ENCODE measurements around the gene ADAMTS17. TPM values are rescaled to one million over a fixed set of nuclear protein-coding genes. Genes with fewer than 3 reads are reported as not detected.

ADAMTS17 gene
- polyA plus RNA-seq, 4 donors = 0.45 to 3.1 (median 1.2) TPM

- DNase-seq (no peak), FAIRE-seq (no peak)
- Histone ChIP-seq H3K9me3 (ENCODE audit: control insufficient read depth in 2 of 2, insufficient read depth in 1 of 2, low read depth in 1 of 2, low read length in 1 of 2) (peaks cover 0 to 3% of the 10 kb centered on the region in 2 donors), H3K4me1 (ENCODE audit: control insufficient read depth in 3 of 3, insufficient read depth in 2 of 3, low read depth in 1 of 3, low read length in 2 of 3) (no peaks in the 10 kb centered on the region), H3K27me3 (ENCODE audit: control insufficient read depth in 3 of 3, insufficient read depth in 3 of 3, low read length in 3 of 3) (no peaks in the 10 kb centered on the region), H3K27ac (ENCODE audit: low read depth in 1 of 3, low read length in 2 of 3) (no peak overlapping the region), H3K4me3 (ENCODE audit: low read depth in 1 of 3, low read length in 3 of 3) (no peak overlapping the region), H3K36me3 (ENCODE audit: control insufficient read depth in 3 of 3, insufficient read depth in 2 of 3, low read depth in 1 of 3, low read length in 3 of 3) (no peaks in the 10 kb centered on the region)
- 49 to 83% (median 73%) methylated on average over 8 of the region's 8 CpGs for WGBS, 3 donors
These were observed 31.8 kb downstream of the ADAMTS17 start for GRCh38 chr15:100310041-100310405.

- DNase-seq = no peak
- H3K36me3 ChIP-seq (ENCODE audit: control insufficient read depth in 3 of 3, insufficient read depth in 2 of 3, low read depth in 1 of 3, low read length in 3 of 3) = no peaks in the 10 kb centered on the region
- H3K27me3 ChIP-seq (ENCODE audit: control insufficient read depth in 3 of 3, insufficient read depth in 3 of 3, low read length in 3 of 3) = no peaks in the 10 kb centered on the region
- H3K4me3 ChIP-seq (ENCODE audit: low read depth in 1 of 3, low read length in 3 of 3) = no peak overlapping the region
- no peak for FAIRE-seq
- H3K4me1 ChIP-seq (ENCODE audit: control insufficient read depth in 3 of 3, insufficient read depth in 2 of 3, low read depth in 1 of 3, low read length in 2 of 3) = no peaks in the 10 kb centered on the region
- no peak overlapping the region for H3K27ac ChIP-seq (ENCODE audit: low read depth in 1 of 3, low read length in 2 of 3)
- WGBS, 3 donors = 78 to 88% (median 83%) methylated on average over 24 to 25 of the region's 25 CpGs
- H3K9me3 ChIP-seq (ENCODE audit: control insufficient read depth in 2 of 2, insufficient read depth in 1 of 2, low read depth in 1 of 2, low read length in 1 of 2) = peaks cover 0 to 3% of the 10 kb centered on the region in 2 donors
These were observed 32.4 kb downstream of the ADAMTS17 start for GRCh38 chr15:100309109-100310040.

- FAIRE-seq (no peak), DNase-seq (no peak)
- Histone ChIP-seq H3K4me3 (ENCODE audit: low read depth in 1 of 3, low read length in 3 of 3) (no peak overlapping the region), H3K4me1 (ENCODE audit: control insufficient read depth in 3 of 3, insufficient read depth in 2 of 3, low read depth in 1 of 3, low read length in 2 of 3) (no peaks in the 10 kb centered on the region), H3K27ac (ENCODE audit: low read depth in 1 of 3, low read length in 2 of 3) (no peak overlapping the region), H3K36me3 (ENCODE audit: control insufficient read depth in 3 of 3, insufficient read depth in 2 of 3, low read depth in 1 of 3, low read length in 3 of 3) (no peaks in the 10 kb centered on the region), H3K9me3 (ENCODE audit: control insufficient read depth in 2 of 2, insufficient read depth in 1 of 2, low read depth in 1 of 2, low read length in 1 of 2) (peaks cover 0 to 3% of the 10 kb centered on the region in 2 donors), H3K27me3 (ENCODE audit: control insufficient read depth in 3 of 3, insufficient read depth in 3 of 3, low read length in 3 of 3) (no peaks in the 10 kb centered on the region)
- WGBS, 3 donors = 73 to 89% (median 80%) methylated on average over 4 of the region's 4 CpGs
These were observed 33.2 kb downstream of the ADAMTS17 start for GRCh38 chr15:100308608-100309007.

- Histone ChIP-seq H3K36me3 (ENCODE audit: control insufficient read depth in 3 of 3, insufficient read depth in 2 of 3, low read depth in 1 of 3, low read length in 3 of 3) (no peaks in the 10 kb centered on the region), H3K27ac (ENCODE audit: low read depth in 1 of 3, low read length in 2 of 3) (no peak overlapping the region), H3K9me3 (ENCODE audit: control insufficient read depth in 2 of 2, insufficient read depth in 1 of 2, low read depth in 1 of 2, low read length in 1 of 2) (no peaks in the 10 kb centered on the region), H3K27me3 (ENCODE audit: control insufficient read depth in 3 of 3, insufficient read depth in 3 of 3, low read length in 3 of 3) (no peaks in the 10 kb centered on the region), H3K4me3 (ENCODE audit: low read depth in 1 of 3, low read length in 3 of 3) (no peak overlapping the region), H3K4me1 (ENCODE audit: control insufficient read depth in 3 of 3, insufficient read depth in 2 of 3, low read depth in 1 of 3, low read length in 2 of 3) (no peaks in the 10 kb centered on the region)
- DNase-seq = no peak
- 48 to 84% (median 81%) methylated on average over 7 of the region's 7 CpGs for WGBS, 3 donors
- FAIRE-seq = no peak
These were observed 33.6 kb downstream of the ADAMTS17 start for GRCh38 chr15:100308213-100308600.

- DNase-seq = no peak
- Histone ChIP-seq H3K4me3 (ENCODE audit: low read depth in 1 of 3, low read length in 3 of 3) (no peak overlapping the region), H3K27ac (ENCODE audit: low read depth in 1 of 3, low read length in 2 of 3) (no peak overlapping the region), H3K9me3 (ENCODE audit: control insufficient read depth in 2 of 2, insufficient read depth in 1 of 2, low read depth in 1 of 2, low read length in 1 of 2) (no peaks in the 10 kb centered on the region), H3K4me1 (ENCODE audit: control insufficient read depth in 3 of 3, insufficient read depth in 2 of 3, low read depth in 1 of 3, low read length in 2 of 3) (no peaks in the 10 kb centered on the region), H3K36me3 (ENCODE audit: control insufficient read depth in 3 of 3, insufficient read depth in 2 of 3, low read depth in 1 of 3, low read length in 3 of 3) (no peaks in the 10 kb centered on the region), H3K27me3 (ENCODE audit: control insufficient read depth in 3 of 3, insufficient read depth in 3 of 3, low read length in 3 of 3) (no peaks in the 10 kb centered on the region)
- WGBS, 3 donors = 73 to 90% (median 83%) methylated on average over 16 of the region's 16 CpGs
- FAIRE-seq = no peak
These were observed 34.2 kb downstream of the ADAMTS17 start for GRCh38 chr15:100307241-100308212.

- Histone ChIP-seq H3K4me1 (ENCODE audit: control insufficient read depth in 3 of 3, insufficient read depth in 2 of 3, low read depth in 1 of 3, low read length in 2 of 3) (no peaks in the 10 kb centered on the region), H3K27me3 (ENCODE audit: control insufficient read depth in 3 of 3, insufficient read depth in 3 of 3, low read length in 3 of 3) (no peaks in the 10 kb centered on the region), H3K36me3 (ENCODE audit: control insufficient read depth in 3 of 3, insufficient read depth in 2 of 3, low read depth in 1 of 3, low read length in 3 of 3) (no peaks in the 10 kb centered on the region), H3K9me3 (ENCODE audit: control insufficient read depth in 2 of 2, insufficient read depth in 1 of 2, low read depth in 1 of 2, low read length in 1 of 2) (no peaks in the 10 kb centered on the region), H3K4me3 (ENCODE audit: low read depth in 1 of 3, low read length in 3 of 3) (no peak overlapping the region), H3K27ac (ENCODE audit: low read depth in 1 of 3, low read length in 2 of 3) (no peak overlapping the region)
- 91 to 95% (median 93%) methylated on average over 8 of the region's 8 CpGs for WGBS, 3 donors
- DNase-seq = no peak
- FAIRE-seq = no peak
These were observed 35.7 kb downstream of the ADAMTS17 start for GRCh38 chr15:100306098-100306497.

- H3K27ac ChIP-seq (ENCODE audit: low read depth in 1 of 3, low read length in 2 of 3) = no peak overlapping the region
- H3K4me1 ChIP-seq (ENCODE audit: control insufficient read depth in 3 of 3, insufficient read depth in 2 of 3, low read depth in 1 of 3, low read length in 2 of 3) = no peaks in the 10 kb centered on the region
- H3K9me3 ChIP-seq (ENCODE audit: control insufficient read depth in 2 of 2, insufficient read depth in 1 of 2, low read depth in 1 of 2, low read length in 1 of 2) = peaks cover 0 to 9% of the 10 kb centered on the region in 2 donors
- H3K36me3 ChIP-seq (ENCODE audit: control insufficient read depth in 3 of 3, insufficient read depth in 2 of 3, low read depth in 1 of 3, low read length in 3 of 3) = no peaks in the 10 kb centered on the region
- DNase-seq = peak in 1 of 2 donors; percentile 47
- WGBS, 3 donors = 15 to 53% (median 35%) methylated on average over 2 of the region's 2 CpGs
- FAIRE-seq = no peak
- no peak overlapping the region for H3K4me3 ChIP-seq (ENCODE audit: low read depth in 1 of 3, low read length in 3 of 3)
- no peaks in the 10 kb centered on the region for H3K27me3 ChIP-seq (ENCODE audit: control insufficient read depth in 3 of 3, insufficient read depth in 3 of 3, low read length in 3 of 3)
These were observed 39.8 kb downstream of the ADAMTS17 start for GRCh38 chr15:100301910-100302431.

- DNase-seq (no peak), FAIRE-seq (no peak)
- Histone ChIP-seq H3K27ac (ENCODE audit: low read depth in 1 of 3, low read length in 2 of 3) (no peak overlapping the region), H3K4me1 (ENCODE audit: control insufficient read depth in 3 of 3, insufficient read depth in 2 of 3, low read depth in 1 of 3, low read length in 2 of 3) (no peaks in the 10 kb centered on the region), H3K9me3 (ENCODE audit: control insufficient read depth in 2 of 2, insufficient read depth in 1 of 2, low read depth in 1 of 2, low read length in 1 of 2) (peaks cover 0 to 12% of the 10 kb centered on the region in 2 donors), H3K27me3 (ENCODE audit: control insufficient read depth in 3 of 3, insufficient read depth in 3 of 3, low read length in 3 of 3) (no peaks in the 10 kb centered on the region), H3K36me3 (ENCODE audit: control insufficient read depth in 3 of 3, insufficient read depth in 2 of 3, low read depth in 1 of 3, low read length in 3 of 3) (no peaks in the 10 kb centered on the region), H3K4me3 (ENCODE audit: low read depth in 1 of 3, low read length in 3 of 3) (no peak overlapping the region)
- 84 to 93% (median 88%) methylated on average over 7 of the region's 7 CpGs for WGBS, 3 donors
These were observed 43.5 kb downstream of the ADAMTS17 start for GRCh38 chr15:100298257-100298656.
